B cell (primary cell): Measurements from ENCODE around the gene MLLT3. TPM values are rescaled to one million over a fixed set of nuclear protein-coding genes. Genes with fewer than 3 reads are reported as not detected.

Experiments used
- ATAC-seq: fragments of 200-7000 bp; cut with Tn5 transposase; one replicate; pipeline ENCODE4 v1.10.0; 2021; ENCODE audit warnings: low read depth, mild to moderate bottlenecking, moderate number of reproducible peaks, moderate library complexity
- CTCF ChIA-PET: fragments of 350-600 bp; sonication (Branson Sonifier 250); formaldehyde crosslinking; loops from one replicate; lab custom pipeline; 2021; ENCODE audit warnings: antibody characterized with exemption, inconsistent platforms; lab: Charles Lee
- POLR2A ChIA-PET: fragments of 350-600 bp; sonication (Branson Sonifier 250); formaldehyde crosslinking; loops from one replicate; lab custom pipeline; 2021; ENCODE audit warnings: antibody characterized with exemption; lab: Charles Lee
- DNase-seq: peaks from one replicate; pipeline ENCODE4 v3.0.0; 2013
- H2AFZ ChIP-seq: 2 replicates; pipeline ENCODE4 v1.6.1; 2012; ENCODE audit warnings: mild to moderate bottlenecking, low read depth, low read length; ENCODE audit not compliant: insufficient read depth, poor library complexity, severe bottlenecking
- H3K27ac ChIP-seq, 2 donors: 1 replicate in 1 of 2; 2 replicates in 1 of 2; pipeline ENCODE4 v1.5.1; 2012 to 2013; ENCODE audit warnings: low read length in 2 of 2, mild to moderate bottlenecking in 2 of 2, moderate library complexity in 1 of 2
- H3K27me3 ChIP-seq, 4 experiments: fragments of 200-600 bp in 1 of 4; sonication (generic) in 1 of 4; replicated peaks in 1 of 4; 1 replicate in 2 of 4; 2 replicates in 2 of 4; pipeline versions ENCODE4 v1.6.1 to v1.7.0; 2013 to 2016; ENCODE audit warnings: low read length in 3 of 4, mild to moderate bottlenecking in 2 of 4, mixed read lengths in 1 of 4, moderate library complexity in 1 of 4; ENCODE audit not compliant: insufficient read depth in 4 of 4, control insufficient read depth in 3 of 4; ENCODE audit errors: control extremely low read depth in 1 of 4
- H3K36me3 ChIP-seq, 2 experiments: replicated peaks in 1 of 2; 1 replicate in 1 of 2; 2 replicates in 1 of 2; pipeline versions ENCODE4 v1.6.1 to v1.7.1; 2013; ENCODE audit warnings: low read length in 1 of 2; ENCODE audit not compliant: insufficient read depth in 2 of 2, control insufficient read depth in 1 of 2; ENCODE audit errors: control extremely low read depth in 1 of 2, extremely low read depth in 1 of 2
- H3K4me1 ChIP-seq, 2 donors: fragments of 200-600 bp in 1 of 2; sonication (generic) in 1 of 2; 1 replicate in 1 of 2; 2 replicates in 1 of 2; pipeline versions ENCODE4 v1.5.1 to v1.6.1; 2013 to 2017; ENCODE audit warnings: low read length in 2 of 2; ENCODE audit not compliant: control insufficient read depth in 2 of 2, insufficient read depth in 2 of 2
- H3K4me2 ChIP-seq: replicated peaks from 2 replicates; pipeline ENCODE3; 2012; ENCODE audit warnings: mild to moderate bottlenecking, low read depth, low read length; ENCODE audit not compliant: poor library complexity, severe bottlenecking
- H3K4me3 ChIP-seq, 5 experiments: fragments of 200-600 bp in 1 of 5; sonication (generic) in 1 of 5; 1 replicate in 3 of 5; 2 replicates in 2 of 5; pipeline versions ENCODE4 v1.5.1 to v1.7.0; 2011 to 2016; ENCODE audit warnings: low read length in 4 of 5, mild to moderate bottlenecking in 4 of 5, low read depth in 2 of 5, control low read depth in 1 of 5, moderate library complexity in 1 of 5; ENCODE audit not compliant: insufficient read depth in 1 of 5; ENCODE audit errors: control extremely low read depth in 1 of 5, extremely low read depth in 1 of 5
- H3K79me2 ChIP-seq: fragments of 200-600 bp; sonication (generic); one replicate; pipeline ENCODE4 v1.6.0; 2016; ENCODE audit warnings: low read length; ENCODE audit not compliant: control insufficient read depth, insufficient read depth
- H3K9ac ChIP-seq: fragments of 200-600 bp; sonication (generic); 2 replicates; pipeline ENCODE4 v1.6.1; 2017; ENCODE audit warnings: mild to moderate bottlenecking, low read length, moderate library complexity
- H3K9me3 ChIP-seq, 3 donors: one replicate each; pipeline versions ENCODE4 v1.6.1 to v1.7.1; 2013; ENCODE audit warnings: low read length in 2 of 3; ENCODE audit not compliant: control insufficient read depth in 2 of 3, insufficient read depth in 1 of 3; ENCODE audit errors: control extremely low read depth in 1 of 3
- H4K20me1 ChIP-seq: 2 replicates; pipeline ENCODE4 v1.6.0; 2012; ENCODE audit warnings: mild to moderate bottlenecking, low read length; ENCODE audit not compliant: insufficient read depth, control insufficient read depth, poor library complexity, severe bottlenecking
- H3K27ac Mint-ChIP-seq: one replicate; pipeline ENCODE4 v1.8.0; 2021; ENCODE audit warnings: mixed read lengths
- H3K27me3 Mint-ChIP-seq: one replicate; pipeline ENCODE4 v1.8.0; 2021; ENCODE audit warnings: mixed read lengths
- H3K4me1 Mint-ChIP-seq: one replicate; pipeline ENCODE4 v1.8.0; 2021; ENCODE audit warnings: mixed read lengths
- H3K4me3 Mint-ChIP-seq: one replicate; pipeline ENCODE4 v1.8.0; 2021; ENCODE audit warnings: mixed read lengths
- H3K9me3 Mint-ChIP-seq: one replicate; pipeline ENCODE4 v1.8.0; 2022; ENCODE audit warnings: mixed read lengths; ENCODE audit not compliant: insufficient read depth
- EZH2 ChIP-seq: IDR thresholded peaks from 2 replicates; pipeline ENCODE4 v1.6.1; 2012; ENCODE audit warnings: borderline replicate concordance, low read depth, mild to moderate bottlenecking, moderate library complexity, low read length; ENCODE audit not compliant: insufficient read depth, poor library complexity, severe bottlenecking
- WGBS: methylation state at CpG from one replicate; pipeline ENCODE4 v1.1.5; 2013; ENCODE audit warnings: missing lambda C conversion rate; ENCODE audit not compliant: insufficient coverage; 5-methylcytosine and 5-hydroxymethylcytosine counted together
- intact Hi-C: fragments of 100-400 bp; cut with micrococcal nuclease; formaldehyde crosslinking; loops from one replicate; pipeline ENCODE4 v1.10.0; 2022
- polyA plus RNA-seq: library from polyadenylated mRNA; depleted of rRNA; stranded (reverse); fragments of >200 nt; gene quantifications from 2 replicates; pipeline ENCODE4 v1.2.3, GENCODE V29; 2012
- total RNA-seq, 2 donors: library from RNA; stranded (reverse); fragments of 120-200 nt in 1 of 2; gene quantifications; 1 replicate in 1 of 2; 2 replicates in 1 of 2; pipeline versions ENCODE4 v1.2.3 to v1.2.4, GENCODE V29; 2013 to 2022
- TF ChIP-seq, protein P1 (sequence below): fragments of 200-600 bp; IDR thresholded peaks from one replicate; pipeline ENCODE4 v1.8.0; 2022; ENCODE audit warnings: antibody characterized with exemption, mild to moderate bottlenecking

Gene MLLT3
- total and polyA plus RNA-seq, 2 donors (not counting 1 experiment from before 2014, with no cell fraction given), result 3.4 to 3.6 TPM

GRCh38 chr9:20512106-20512505 lies 110.2 kb downstream of the MLLT3 start:
- no peaks in the 10 kb centered on the region for H3K27me3 ChIP-seq
- H3K36me3 ChIP-seq, result no peaks in the 10 kb centered on the region
- H4K20me1 ChIP-seq, result no peaks in the 10 kb centered on the region
- no peak for DNase-seq
- TF ChIP-seq, protein P1, sequence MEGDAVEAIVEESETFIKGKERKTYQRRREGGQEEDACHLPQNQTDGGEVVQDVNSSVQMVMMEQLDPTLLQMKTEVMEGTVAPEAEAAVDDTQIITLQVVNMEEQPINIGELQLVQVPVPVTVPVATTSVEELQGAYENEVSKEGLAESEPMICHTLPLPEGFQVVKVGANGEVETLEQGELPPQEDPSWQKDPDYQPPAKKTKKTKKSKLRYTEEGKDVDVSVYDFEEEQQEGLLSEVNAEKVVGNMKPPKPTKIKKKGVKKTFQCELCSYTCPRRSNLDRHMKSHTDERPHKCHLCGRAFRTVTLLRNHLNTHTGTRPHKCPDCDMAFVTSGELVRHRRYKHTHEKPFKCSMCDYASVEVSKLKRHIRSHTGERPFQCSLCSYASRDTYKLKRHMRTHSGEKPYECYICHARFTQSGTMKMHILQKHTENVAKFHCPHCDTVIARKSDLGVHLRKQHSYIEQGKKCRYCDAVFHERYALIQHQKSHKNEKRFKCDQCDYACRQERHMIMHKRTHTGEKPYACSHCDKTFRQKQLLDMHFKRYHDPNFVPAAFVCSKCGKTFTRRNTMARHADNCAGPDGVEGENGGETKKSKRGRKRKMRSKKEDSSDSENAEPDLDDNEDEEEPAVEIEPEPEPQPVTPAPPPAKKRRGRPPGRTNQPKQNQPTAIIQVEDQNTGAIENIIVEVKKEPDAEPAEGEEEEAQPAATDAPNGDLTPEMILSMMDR, result no peak
- no peak for TF ChIP-seq EZH2
- H3K4me1 ChIP-seq, result peaks cover 3 to 6% of the 10 kb centered on the region in 2 donors
- no peak overlapping the region for H2AFZ ChIP-seq
- ChIA-PET CTCF (no interaction called here), POLR2A (no interaction called here)
- ATAC-seq, result no peak
- H3K27ac ChIP-seq, result no peak overlapping the region
- H3K27ac Mint-ChIP-seq, result no peak overlapping the region
- no peaks in the 10 kb centered on the region for H3K9me3 Mint-ChIP-seq
- H3K9ac ChIP-seq, result no peak overlapping the region
- no peak overlapping the region for H3K4me3 ChIP-seq
- H3K79me2 ChIP-seq, result no peaks in the 10 kb centered on the region
- intact Hi-C loops, result no loop called here
- H3K4me3 Mint-ChIP-seq, result no peak overlapping the region
- H3K27me3 Mint-ChIP-seq, result peaks cover 3% of the 10 kb centered on the region
- H3K4me1 Mint-ChIP-seq, result peaks cover 9% of the 10 kb centered on the region
- WGBS, result 100% methylated on average over 1 of the region's 2 CpGs
- H3K9me3 ChIP-seq, result peaks cover 0 to 4% (median 0%) of the 10 kb centered on the region in 3 donors
- no peak overlapping the region for H3K4me2 ChIP-seq

DNA sequence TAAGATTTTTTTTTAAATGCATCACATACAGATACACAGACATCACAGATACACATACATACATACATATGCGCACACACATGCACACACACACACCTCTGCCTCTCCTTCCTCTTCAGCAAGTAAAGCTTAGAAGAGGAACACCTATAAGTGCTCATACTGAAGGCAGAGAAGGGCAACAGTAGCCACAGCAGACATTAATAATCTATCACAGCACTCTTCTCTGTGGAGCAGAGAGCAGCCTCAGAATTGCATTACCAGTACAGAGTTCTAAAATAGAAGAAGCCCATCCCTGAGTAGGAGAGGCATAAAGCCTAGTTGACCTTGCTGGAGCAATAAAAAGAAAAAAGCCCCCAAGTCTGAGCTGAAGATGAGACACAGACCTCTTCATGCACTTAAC lies 110.6 kb downstream of the MLLT3 start:
- Mint-ChIP-seq H3K4me3 (no peak overlapping the region), H3K27me3 (peaks cover 3% of the 10 kb centered on the region), H3K9me3 (no peaks in the 10 kb centered on the region), H3K4me1 (peaks cover 9% of the 10 kb centered on the region), H3K27ac (no peak overlapping the region)
- Histone ChIP-seq H3K4me2 (no peak overlapping the region), H4K20me1 (no peaks in the 10 kb centered on the region), H3K27ac (no peak overlapping the region), H3K36me3 (no peaks in the 10 kb centered on the region), H3K9me3 (peaks cover 0 to 4% (median 0%) of the 10 kb centered on the region in 3 donors), H3K27me3 (no peaks in the 10 kb centered on the region), H3K4me3 (no peak overlapping the region), H2AFZ (no peak overlapping the region), H3K4me1 (peaks cover 3 to 7% of the 10 kb centered on the region in 2 donors), H3K79me2 (no peaks in the 10 kb centered on the region), H3K9ac (no peak overlapping the region)
- intact Hi-C loops, result no loop called here
- DNase-seq, result no peak
- ChIA-PET CTCF (no interaction called here), POLR2A (no interaction called here)
- WGBS, result 100% methylated on average over 1 of the region's 1 CpG
- no peak for ATAC-seq
- TF ChIP-seq EZH2, result no peak
- TF ChIP-seq, protein P1, result no peak
